Peyer's patch (tissue), 4 donors: Measurements from ENCODE around the gene TCF7L2. TPM values are rescaled to one million over a fixed set of nuclear protein-coding genes. Genes with fewer than 3 reads are reported as not detected.

ENCODE experiments used
- DNase-seq, 3 donors: peaks; one replicate each; pipeline ENCODE4 v3.0.0-alpha.2; 2017 to 2019
- H3K27ac ChIP-seq, 4 donors: fragments of 200-600 bp; sonication (generic); one replicate each; pipeline ENCODE4 v1.5.1; 2016 to 2019
- H3K27me3 ChIP-seq, 2 donors: fragments of 200-600 bp; sonication (generic); one replicate each; pipeline ENCODE4 v1.5.1; 2019
- H3K36me3 ChIP-seq, 3 donors: fragments of 200-600 bp; sonication (generic); one replicate each; pipeline ENCODE4 v1.5.1; 2016 to 2019
- H3K4me1 ChIP-seq, 4 donors: fragments of 200-600 bp; sonication (generic); one replicate each; pipeline ENCODE4 v1.5.1; 2016 to 2019
- H3K4me3 ChIP-seq, 4 donors: fragments of 200-600 bp; sonication (generic); 1 replicate in 3 of 4; 2 replicates in 1 of 4; pipeline ENCODE4 v1.5.1; 2016 to 2019; ENCODE audit warnings: mild to moderate bottlenecking in 1 of 4
- H3K9me3 ChIP-seq, 4 donors: fragments of 200-600 bp; sonication (generic); one replicate each; pipeline ENCODE4 v1.5.1; 2016 to 2019; ENCODE audit warnings: mild to moderate bottlenecking in 1 of 4
- POLR2A ChIP-seq, 2 donors: fragments of 450-650 bp; IDR thresholded peaks; one replicate each; pipeline ENCODE4 v1.5.1; 2017; ENCODE audit warnings: antibody characterized with exemption in 2 of 2, mild to moderate bottlenecking in 2 of 2, moderate library complexity in 2 of 2
- total RNA-seq, 4 donors: library from RNA; depleted of rRNA; stranded (reverse); fragments of >200 nt; gene quantifications; one replicate each; pipeline ENCODE4 v1.1.0, GENCODE V29; 2016
- TF ChIP-seq, protein P1 (sequence below), 6 experiments: fragments of 450-650 bp in 4 of 6; fragments of 200-600 bp in 2 of 6; sonication (generic) in 1 of 6; IDR thresholded peaks; one replicate each; pipeline ENCODE4 v1.5.1; 2017 to 2019; ENCODE audit warnings: antibody characterized with exemption in 6 of 6, mild to moderate bottlenecking in 3 of 6, moderate library complexity in 1 of 6

The TCF7L2 gene
- total RNA-seq, 4 donors from 2014 or later, result 72.3 to 148 (median 93.0) TPM

- peak overlapping the region in 1 of 4 donors; percentile 3 for H3K27ac ChIP-seq
- DNase-seq, result no peak
Measured at GRCh38 chr10:113053881-113054280, 103.8 kb downstream of the TCF7L2 start.

DNA sequence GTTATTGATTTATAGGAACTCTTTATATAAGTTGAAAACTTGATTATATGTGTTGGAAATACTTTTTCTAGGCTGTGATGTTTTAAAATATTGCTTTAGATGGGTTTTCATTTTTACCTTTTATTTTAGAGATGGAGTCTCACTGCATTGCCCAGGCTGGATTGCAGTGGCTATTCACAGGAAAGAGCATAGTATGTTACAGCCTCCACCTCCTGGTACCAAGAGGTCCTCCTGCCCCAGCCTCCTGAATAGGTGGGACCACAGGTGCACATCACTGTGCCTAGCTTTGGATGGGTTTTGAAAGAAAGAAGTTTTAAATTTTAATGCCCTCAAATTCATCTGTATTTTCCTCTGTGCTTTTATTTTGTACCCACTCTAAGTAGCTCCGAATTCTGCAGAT, 105.4 kb downstream of the TCF7L2 start:
- peaks cover 0 to 52% (median 4%) of the 10 kb centered on the region in 4 donors for H3K4me1 ChIP-seq
- H3K36me3 ChIP-seq, result no peaks in the 10 kb centered on the region
- no peak overlapping the region for H3K4me3 ChIP-seq
- TF ChIP-seq POLR2A (IDR thresholded peaks at IDR 0.05), result no peak
- TF ChIP-seq, protein P1, sequence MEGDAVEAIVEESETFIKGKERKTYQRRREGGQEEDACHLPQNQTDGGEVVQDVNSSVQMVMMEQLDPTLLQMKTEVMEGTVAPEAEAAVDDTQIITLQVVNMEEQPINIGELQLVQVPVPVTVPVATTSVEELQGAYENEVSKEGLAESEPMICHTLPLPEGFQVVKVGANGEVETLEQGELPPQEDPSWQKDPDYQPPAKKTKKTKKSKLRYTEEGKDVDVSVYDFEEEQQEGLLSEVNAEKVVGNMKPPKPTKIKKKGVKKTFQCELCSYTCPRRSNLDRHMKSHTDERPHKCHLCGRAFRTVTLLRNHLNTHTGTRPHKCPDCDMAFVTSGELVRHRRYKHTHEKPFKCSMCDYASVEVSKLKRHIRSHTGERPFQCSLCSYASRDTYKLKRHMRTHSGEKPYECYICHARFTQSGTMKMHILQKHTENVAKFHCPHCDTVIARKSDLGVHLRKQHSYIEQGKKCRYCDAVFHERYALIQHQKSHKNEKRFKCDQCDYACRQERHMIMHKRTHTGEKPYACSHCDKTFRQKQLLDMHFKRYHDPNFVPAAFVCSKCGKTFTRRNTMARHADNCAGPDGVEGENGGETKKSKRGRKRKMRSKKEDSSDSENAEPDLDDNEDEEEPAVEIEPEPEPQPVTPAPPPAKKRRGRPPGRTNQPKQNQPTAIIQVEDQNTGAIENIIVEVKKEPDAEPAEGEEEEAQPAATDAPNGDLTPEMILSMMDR (IDR thresholded peaks at IDR 0.05), result no peak
- H3K27me3 ChIP-seq, result no peaks in the 10 kb centered on the region
- H3K9me3 ChIP-seq, result no peaks in the 10 kb centered on the region
- no peak overlapping the region for H3K27ac ChIP-seq
- no peak for DNase-seq

More at GRCh38 chr10:113053881-113054280, 103.8 kb downstream of the TCF7L2 start:
- H3K36me3 ChIP-seq, result no peaks in the 10 kb centered on the region
- H3K9me3 ChIP-seq, result no peaks in the 10 kb centered on the region
- no peaks in the 10 kb centered on the region for H3K27me3 ChIP-seq
- TF ChIP-seq, protein P1 (IDR thresholded peaks at IDR 0.05), result no peak
- no peak for TF ChIP-seq POLR2A (IDR thresholded peaks at IDR 0.05)
- peaks cover 0 to 40% (median 3%) of the 10 kb centered on the region in 4 donors for H3K4me1 ChIP-seq
- H3K4me3 ChIP-seq, result no peak overlapping the region

- Histone ChIP-seq H3K27me3 (no peaks in the 10 kb centered on the region), H3K4me3 (no peak overlapping the region), H3K27ac (no peak overlapping the region), H3K9me3 (no peaks in the 10 kb centered on the region), H3K36me3 (no peaks in the 10 kb centered on the region), H3K4me1 (peaks cover 0 to 55% (median 6%) of the 10 kb centered on the region in 4 donors)
- DNase-seq, result no peak
- TF ChIP-seq POLR2A (IDR thresholded peaks at IDR 0.05), result no peak
- TF ChIP-seq, protein P1 (IDR thresholded peaks at IDR 0.05), result no peak
Measured at GRCh38 chr10:113056030-113056429, 106.0 kb downstream of the TCF7L2 start.

GRCh38 chr10:113056441-113057021, 106.5 kb downstream of the TCF7L2 start:
- H3K4me1 ChIP-seq, result peaks cover 0 to 59% (median 6%) of the 10 kb centered on the region in 4 donors
- H3K36me3 ChIP-seq, result no peaks in the 10 kb centered on the region
- no peaks in the 10 kb centered on the region for H3K27me3 ChIP-seq
- H3K4me3 ChIP-seq, result no peak overlapping the region
- H3K27ac ChIP-seq, result peak overlapping the region in 1 of 4 donors; percentile 4
- DNase-seq, result no peak
- TF ChIP-seq, protein P1 (IDR thresholded peaks at IDR 0.05), result no peak
- TF ChIP-seq POLR2A (IDR thresholded peaks at IDR 0.05), result no peak
- H3K9me3 ChIP-seq, result no peaks in the 10 kb centered on the region

DNA sequence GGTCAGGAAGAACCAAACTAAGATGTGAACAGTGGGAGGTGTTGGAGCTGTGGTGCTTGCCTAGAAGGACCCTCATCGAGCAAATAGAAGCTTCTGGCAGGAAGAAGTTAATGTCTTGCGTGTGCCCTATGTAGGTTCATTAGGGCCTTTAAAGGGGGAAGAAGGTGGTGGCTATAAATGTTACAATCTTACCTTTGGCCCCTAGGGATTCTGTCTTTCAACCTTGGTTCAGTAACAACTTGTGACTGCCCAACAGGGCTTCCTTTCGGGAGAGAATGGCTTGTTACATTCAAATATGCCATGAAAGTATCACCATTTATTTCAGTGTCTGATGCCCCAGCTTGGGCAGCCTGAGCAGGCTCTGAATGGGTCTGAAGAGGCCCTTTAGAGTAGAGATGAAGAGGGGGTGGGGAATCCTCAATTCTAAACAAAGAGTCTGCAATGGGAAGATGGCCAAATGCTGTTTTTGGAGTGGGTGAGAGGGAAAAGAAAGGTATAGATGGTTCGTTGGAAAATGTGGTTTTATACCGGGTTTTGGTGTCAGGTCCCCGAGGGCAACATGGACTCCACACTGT, 108.0 kb downstream of the TCF7L2 start:
- no peak for DNase-seq
- Histone ChIP-seq H3K9me3 (no peaks in the 10 kb centered on the region), H3K4me1 (peaks cover 0 to 55% (median 6%) of the 10 kb centered on the region in 4 donors), H3K36me3 (no peaks in the 10 kb centered on the region), H3K27me3 (no peaks in the 10 kb centered on the region), H3K27ac (peak overlapping the region; percentile 20 to 77 (median 46)), H3K4me3 (no peak overlapping the region)
- TF ChIP-seq POLR2A (IDR thresholded peaks at IDR 0.05), result no peak
- TF ChIP-seq, protein P1 (IDR thresholded peaks at IDR 0.05), result no peak
